Progenitor cell of endocrine pancreas (in vitro differentiated cells): ENCODE data around the gene MAPK10. TPM values are rescaled to one million over a fixed set of nuclear protein-coding genes. Genes with fewer than 3 reads are reported as not detected.

ENCODE experiments used
- DNase-seq: peaks from one replicate; pipeline ENCODE4 v3.0.0; 2021; ENCODE audit warnings: low spot score; ENCODE audit not compliant: unreplicated experiment
- H3K27ac Mint-ChIP-seq: 2 replicates; pipeline ENCODE4 v1.8.0; 2021; ENCODE audit warnings: mild to moderate bottlenecking, moderate library complexity, mixed read lengths
- H3K27me3 Mint-ChIP-seq: 2 replicates; pipeline ENCODE4 v1.8.0; 2021; ENCODE audit warnings: mixed read lengths
- H3K36me3 Mint-ChIP-seq: 2 replicates; pipeline ENCODE4 v1.8.0; 2022; ENCODE audit warnings: mixed read lengths; ENCODE audit not compliant: insufficient read depth
- H3K4me1 Mint-ChIP-seq: 2 replicates; pipeline ENCODE4 v1.8.0; 2021; ENCODE audit warnings: low read depth, mixed read lengths
- H3K4me3 Mint-ChIP-seq: 2 replicates; pipeline ENCODE4 v1.8.0; 2021; ENCODE audit warnings: low read depth, mild to moderate bottlenecking, moderate library complexity, mixed read lengths
- H3K9me3 Mint-ChIP-seq: 2 replicates; pipeline ENCODE4 v1.8.0; 2021; ENCODE audit warnings: low read depth, mixed read lengths
- total RNA-seq: library from RNA; stranded (reverse); gene quantifications from 2 replicates; pipeline ENCODE4 v1.2.1, GENCODE V29; 2021
- TF ChIP-seq, protein P1 (sequence below): fragments of 200-600 bp; sonication (generic); IDR thresholded peaks from one replicate; pipeline ENCODE4 v1.5.0; 2021; ENCODE audit warnings: antibody characterized with exemption, mild to moderate bottlenecking; ENCODE audit not compliant: unreplicated experiment

The MAPK10 gene
- total RNA-seq, 1 donor from 2014 or later, result 21.4 TPM

DNA sequence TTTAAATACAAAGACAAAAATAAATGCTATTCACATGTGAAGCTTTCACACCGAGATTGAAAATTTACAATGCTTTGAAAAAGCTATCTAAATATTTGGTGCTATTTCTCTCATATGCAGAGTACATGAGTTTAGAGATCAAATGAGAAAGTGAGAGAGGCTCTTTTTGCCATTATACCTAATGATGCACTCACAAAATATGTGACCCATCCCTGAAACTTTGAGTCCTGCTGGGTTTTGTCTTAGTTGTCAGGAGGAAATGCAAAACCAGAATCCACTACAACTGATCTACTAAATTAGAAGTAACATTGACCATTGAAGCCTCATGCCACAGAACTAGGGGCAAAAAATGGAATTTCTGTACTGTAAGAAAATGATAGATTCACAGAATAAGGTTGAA lies 251.7 kb downstream of the MAPK10 start:
- Mint-ChIP-seq H3K4me1 (no peaks in the 10 kb centered on the region), H3K27ac (no peak overlapping the region), H3K9me3 (peaks cover 31% of the 10 kb centered on the region), H3K27me3 (no peaks in the 10 kb centered on the region), H3K4me3 (no peak overlapping the region), H3K36me3 (peaks cover 7% of the 10 kb centered on the region)
- TF ChIP-seq, protein P1, sequence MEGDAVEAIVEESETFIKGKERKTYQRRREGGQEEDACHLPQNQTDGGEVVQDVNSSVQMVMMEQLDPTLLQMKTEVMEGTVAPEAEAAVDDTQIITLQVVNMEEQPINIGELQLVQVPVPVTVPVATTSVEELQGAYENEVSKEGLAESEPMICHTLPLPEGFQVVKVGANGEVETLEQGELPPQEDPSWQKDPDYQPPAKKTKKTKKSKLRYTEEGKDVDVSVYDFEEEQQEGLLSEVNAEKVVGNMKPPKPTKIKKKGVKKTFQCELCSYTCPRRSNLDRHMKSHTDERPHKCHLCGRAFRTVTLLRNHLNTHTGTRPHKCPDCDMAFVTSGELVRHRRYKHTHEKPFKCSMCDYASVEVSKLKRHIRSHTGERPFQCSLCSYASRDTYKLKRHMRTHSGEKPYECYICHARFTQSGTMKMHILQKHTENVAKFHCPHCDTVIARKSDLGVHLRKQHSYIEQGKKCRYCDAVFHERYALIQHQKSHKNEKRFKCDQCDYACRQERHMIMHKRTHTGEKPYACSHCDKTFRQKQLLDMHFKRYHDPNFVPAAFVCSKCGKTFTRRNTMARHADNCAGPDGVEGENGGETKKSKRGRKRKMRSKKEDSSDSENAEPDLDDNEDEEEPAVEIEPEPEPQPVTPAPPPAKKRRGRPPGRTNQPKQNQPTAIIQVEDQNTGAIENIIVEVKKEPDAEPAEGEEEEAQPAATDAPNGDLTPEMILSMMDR, result no peak
- DNase-seq, result no peak

DNA sequence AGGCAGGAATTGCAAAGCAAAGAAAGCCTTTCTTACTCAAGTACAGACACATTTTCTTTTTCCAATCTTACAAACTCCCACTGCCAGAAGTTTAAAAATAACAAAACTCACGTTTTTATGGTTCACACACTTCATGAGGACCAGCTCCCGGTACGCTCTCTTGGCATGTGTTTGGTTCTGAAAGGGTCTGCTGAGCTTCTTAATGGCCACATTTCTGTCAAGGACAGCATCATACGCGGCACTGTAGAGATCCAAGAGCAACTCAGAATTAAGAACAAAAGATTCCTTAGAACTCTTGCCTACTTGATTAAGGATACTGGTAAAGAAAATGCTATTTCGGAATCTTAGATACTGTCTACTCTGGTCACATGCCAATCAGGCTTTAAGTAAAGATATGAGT lies 252.7 kb downstream of the MAPK10 start:
- no peak for DNase-seq
- TF ChIP-seq, protein P1, result no peak
- peaks cover 21% of the 10 kb centered on the region for H3K9me3 Mint-ChIP-seq
- H3K27me3 Mint-ChIP-seq, result no peaks in the 10 kb centered on the region
- no peak overlapping the region for H3K27ac Mint-ChIP-seq
- H3K4me3 Mint-ChIP-seq, result no peak overlapping the region
- H3K36me3 Mint-ChIP-seq, result peaks cover 1% of the 10 kb centered on the region
- H3K4me1 Mint-ChIP-seq, result no peaks in the 10 kb centered on the region

DNA sequence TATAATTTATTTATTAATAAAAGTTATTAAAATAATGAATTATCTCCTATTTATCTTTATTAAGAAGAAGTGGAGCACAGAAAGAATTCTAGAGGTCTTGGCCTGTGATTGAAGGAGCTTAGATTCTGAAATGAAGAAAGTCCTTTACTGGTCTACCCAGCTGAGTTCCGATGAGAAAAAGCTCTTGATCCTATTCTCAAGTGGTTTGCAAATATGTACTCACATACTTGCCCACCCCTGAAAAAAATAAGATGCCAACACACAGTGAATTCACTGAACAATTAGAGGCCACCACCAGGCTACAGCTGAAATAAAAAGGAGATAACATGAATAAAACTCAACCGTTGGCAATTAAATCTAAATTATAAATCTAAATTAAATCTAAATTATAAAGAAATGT lies 253.4 kb downstream of the MAPK10 start:
- no peak for DNase-seq
- no peaks in the 10 kb centered on the region for H3K27me3 Mint-ChIP-seq
- TF ChIP-seq, protein P1, result no peak
- no peak overlapping the region for H3K27ac Mint-ChIP-seq
- H3K4me1 Mint-ChIP-seq, result no peaks in the 10 kb centered on the region
- peaks cover 1% of the 10 kb centered on the region for H3K36me3 Mint-ChIP-seq
- no peak overlapping the region for H3K4me3 Mint-ChIP-seq
- H3K9me3 Mint-ChIP-seq, result peaks cover 14% of the 10 kb centered on the region

DNA sequence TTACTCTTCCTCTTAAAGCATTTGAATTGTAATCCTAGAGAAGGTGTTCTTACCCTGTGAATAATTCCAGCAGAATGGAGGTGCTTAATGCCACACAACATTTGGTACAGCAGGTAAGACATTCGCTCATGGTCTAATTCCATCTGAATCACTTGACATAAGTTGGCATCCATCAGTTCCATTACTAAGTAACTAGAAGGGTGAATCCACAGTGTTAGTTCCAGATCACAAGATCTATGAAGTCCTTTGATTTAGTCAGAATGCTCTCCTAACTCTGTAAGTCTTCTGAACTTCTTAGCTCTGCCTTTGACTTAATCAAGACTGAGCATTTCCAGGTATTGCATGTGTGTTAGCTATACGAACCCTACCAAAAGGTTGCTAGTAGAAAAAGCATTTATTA lies 258.0 kb downstream of the MAPK10 start:
- Mint-ChIP-seq H3K27ac (no peak overlapping the region), H3K9me3 (no peaks in the 10 kb centered on the region), H3K27me3 (no peaks in the 10 kb centered on the region), H3K36me3 (no peaks in the 10 kb centered on the region), H3K4me1 (no peaks in the 10 kb centered on the region), H3K4me3 (no peak overlapping the region)
- TF ChIP-seq, protein P1, result no peak
- DNase-seq, result no peak

DNA sequence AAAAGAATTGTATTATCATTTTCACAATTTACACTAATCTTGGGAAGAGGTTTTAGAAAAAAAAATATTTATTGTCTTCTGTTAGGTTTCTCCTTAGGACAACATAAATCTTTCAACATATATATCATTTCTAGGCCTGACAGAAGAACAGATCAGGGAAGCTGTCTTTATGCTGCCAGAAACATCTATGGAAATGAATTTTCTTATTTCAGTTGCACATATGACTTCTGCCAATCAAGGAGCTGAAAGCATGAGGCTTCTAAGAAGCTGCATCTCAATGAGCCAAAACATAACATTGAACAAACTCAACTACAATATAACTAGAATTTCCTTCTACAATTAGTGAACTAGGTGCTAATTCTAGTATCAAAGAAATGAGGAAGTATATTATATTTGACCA lies 258.4 kb downstream of the MAPK10 start:
- H3K4me1 Mint-ChIP-seq, result no peaks in the 10 kb centered on the region
- H3K27me3 Mint-ChIP-seq, result no peaks in the 10 kb centered on the region
- DNase-seq, result no peak
- no peak overlapping the region for H3K27ac Mint-ChIP-seq
- no peaks in the 10 kb centered on the region for H3K36me3 Mint-ChIP-seq
- no peaks in the 10 kb centered on the region for H3K9me3 Mint-ChIP-seq
- TF ChIP-seq, protein P1, result no peak
- no peak overlapping the region for H3K4me3 Mint-ChIP-seq
